Fibroblast of peridontal ligament (primary cell): ENCODE data around the gene CAMK1G.
A peak's percentile ranks its signal among the peaks of the same experiment; 100 is the strongest.

Experiments used
- DNase-seq: peaks from one replicate; pipeline ENCODE4 v3.0.0-alpha.2; 2010; ENCODE audit errors: extremely low read depth

The CAMK1G gene

DNA sequence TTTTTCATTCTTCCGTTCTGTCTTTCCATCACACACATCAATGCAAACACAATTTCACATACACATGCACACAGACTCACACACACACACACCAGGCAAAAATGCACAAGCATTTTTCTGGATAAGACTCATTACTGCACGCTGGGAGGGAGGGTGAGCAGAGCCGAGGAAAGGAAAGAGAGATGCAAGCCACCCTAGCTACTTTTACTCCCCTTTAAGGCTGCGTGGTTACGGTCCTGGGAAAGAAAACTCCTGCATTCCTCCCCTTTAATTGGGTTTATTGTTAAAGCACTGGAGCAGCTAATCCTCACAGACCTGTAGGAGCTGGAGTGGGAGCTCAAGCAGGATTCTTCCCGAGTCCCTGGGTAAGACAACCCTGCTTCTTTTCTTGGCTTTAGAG lies at the start of gene CAMK1G:
TSS of gene CAMK1G (plus strand) at position 307 of the 400 bp plus-strand sequence. CDS start 11,270 bp downstream, outside the sequence.
- DNase-seq = peak; percentile 16

DNA sequence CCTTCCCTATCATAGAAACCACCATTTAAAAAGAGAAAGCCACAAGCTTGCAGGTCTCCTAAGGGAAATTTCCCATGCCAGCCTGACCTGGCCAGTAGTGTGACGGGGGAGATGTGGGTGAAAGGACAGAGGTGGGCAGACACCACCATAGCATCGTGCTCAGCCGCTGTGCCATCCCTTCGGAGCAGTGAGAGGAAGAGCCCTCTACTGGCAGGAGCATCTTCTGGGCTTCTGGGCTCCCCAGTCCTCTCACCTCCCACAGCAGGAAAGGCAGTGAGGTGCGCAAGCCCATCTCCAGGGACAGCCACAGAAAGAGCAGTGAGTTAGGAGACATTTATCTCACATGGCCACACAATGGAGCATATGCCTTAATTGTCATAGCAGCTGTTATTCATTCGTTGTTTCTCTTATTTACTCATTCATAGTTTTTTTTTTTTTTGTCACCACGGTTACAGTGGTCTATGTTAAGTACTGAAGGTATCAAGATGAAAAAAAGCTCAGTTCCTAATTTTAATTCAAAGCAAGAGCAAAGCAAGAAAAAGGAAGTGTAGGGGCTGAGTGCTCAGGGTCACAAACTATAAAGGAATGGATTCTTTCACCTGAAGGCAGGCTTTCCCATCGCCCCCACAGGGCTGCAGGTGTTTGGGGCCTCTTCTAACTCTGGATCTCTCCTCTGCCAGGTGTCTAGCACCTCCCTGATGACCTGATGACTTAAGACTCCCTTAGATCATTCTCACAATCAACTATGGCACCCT lies 48.8 kb upstream of the CAMK1G start:
- no peak for DNase-seq

DNA sequence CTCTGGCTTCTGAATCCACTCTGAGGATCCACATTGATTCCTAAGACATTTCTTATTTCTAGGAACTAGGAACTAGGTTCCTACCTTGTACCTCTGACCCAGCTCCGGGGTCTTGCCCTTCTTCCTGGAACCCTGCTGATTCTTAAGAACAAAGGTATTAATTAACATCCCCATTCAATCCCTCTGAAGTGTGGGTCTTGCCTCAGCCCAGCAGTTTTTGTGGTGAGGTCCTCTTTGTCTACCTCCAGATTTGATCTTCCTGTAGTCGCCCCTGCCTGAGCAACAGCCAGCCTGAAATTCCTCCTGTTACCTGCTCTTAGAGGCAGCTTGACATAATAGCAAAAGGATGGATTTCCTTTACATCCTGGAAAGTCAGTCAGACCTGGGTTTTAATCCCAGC lies 46.7 kb upstream of the CAMK1G start:
- no peak for DNase-seq

DNA sequence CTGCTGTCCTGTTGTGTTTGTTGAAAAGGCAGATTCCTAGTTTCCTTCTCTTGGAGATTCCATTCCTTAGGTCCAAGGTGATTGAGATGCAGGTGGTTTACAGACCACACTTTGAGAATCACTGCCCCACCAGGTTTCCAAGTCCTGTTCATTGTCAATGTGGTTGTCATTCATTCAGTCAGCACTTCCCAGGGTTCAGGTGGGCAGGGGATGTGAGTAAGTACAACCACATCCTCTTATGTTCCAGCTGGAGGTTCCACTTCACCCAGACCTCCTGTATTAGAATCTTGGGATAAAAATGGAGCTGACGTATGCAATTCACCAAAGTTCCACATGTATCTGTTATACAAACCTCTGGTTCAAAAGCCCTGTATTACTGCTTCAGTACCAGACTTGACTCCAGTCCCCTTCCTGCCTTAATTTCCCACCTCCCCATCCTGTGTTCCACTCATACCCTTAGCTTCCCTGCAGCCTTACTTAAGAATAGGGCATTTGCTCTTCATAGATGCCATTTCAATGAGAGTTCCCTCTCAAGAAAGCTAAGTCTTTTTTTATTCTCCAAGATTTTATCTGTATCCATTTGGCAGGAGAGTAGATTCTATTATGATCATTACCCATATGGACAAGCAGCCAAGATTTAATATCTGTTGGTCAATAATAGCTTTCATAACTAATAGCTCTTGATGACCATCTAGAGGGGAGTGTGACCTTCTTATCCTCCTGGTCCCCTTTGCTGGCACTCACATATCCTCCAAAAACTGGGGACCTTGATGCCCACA lies 46.0 kb upstream of the CAMK1G start:
- DNase-seq = no peak

DNA sequence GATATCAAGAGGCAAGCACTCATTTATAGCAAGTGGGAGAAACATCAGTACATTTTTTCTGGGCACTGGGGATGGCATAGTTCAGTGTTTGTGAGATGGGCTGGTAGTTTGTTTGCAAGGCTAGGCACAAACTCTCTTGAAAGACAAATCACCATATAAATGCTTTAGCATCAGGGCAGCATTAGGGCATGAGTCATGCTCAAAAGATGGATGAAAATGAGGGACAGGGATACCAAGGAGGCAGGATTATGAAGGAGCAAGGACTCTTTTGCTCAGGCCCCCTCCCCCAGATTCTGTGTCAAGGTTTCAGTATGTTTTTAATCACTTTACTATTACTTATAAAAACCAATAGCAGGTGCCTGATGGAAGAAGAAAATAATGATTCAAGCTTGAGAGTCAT lies 43.9 kb upstream of the CAMK1G start:
- no peak for DNase-seq

DNA sequence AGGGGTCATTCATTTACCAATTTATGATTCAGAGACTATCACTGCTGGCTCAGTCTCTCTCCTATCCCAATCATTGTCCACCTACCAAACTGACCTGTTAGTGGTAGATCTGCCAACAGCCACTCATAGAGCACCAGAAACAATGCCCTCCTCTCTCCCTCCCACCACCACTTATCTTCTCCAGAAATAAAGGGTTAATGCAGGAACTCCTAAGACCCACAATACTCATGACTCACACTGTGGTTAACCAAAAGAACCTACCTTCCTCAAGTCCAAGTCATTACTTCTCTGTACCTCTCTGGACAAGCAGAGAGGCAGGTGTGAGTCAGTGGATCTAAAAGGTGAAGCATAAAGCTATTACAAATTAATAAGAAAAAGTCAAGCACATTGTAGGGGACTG lies 40.9 kb upstream of the CAMK1G start:
- no peak for DNase-seq

DNA sequence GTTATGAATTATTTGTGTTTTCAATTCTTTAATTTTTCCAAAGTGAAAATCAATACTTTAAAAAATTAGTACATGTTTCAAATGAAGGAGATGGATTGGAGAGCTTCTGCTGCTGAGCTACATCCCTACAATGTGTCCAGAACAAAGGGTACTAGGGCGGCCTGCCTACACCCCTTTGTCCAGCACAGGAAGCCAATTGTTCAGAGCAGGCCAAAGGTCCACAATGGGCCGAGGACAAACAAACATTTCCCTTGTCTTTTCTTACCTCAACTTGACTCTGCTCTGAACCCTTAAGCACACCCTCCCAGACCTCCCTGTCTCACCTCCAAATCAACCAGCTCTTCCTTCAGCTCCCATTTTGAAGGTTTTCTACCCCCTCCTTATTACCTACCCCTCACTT lies 39.4 kb upstream of the CAMK1G start:
- no peak for DNase-seq

DNA sequence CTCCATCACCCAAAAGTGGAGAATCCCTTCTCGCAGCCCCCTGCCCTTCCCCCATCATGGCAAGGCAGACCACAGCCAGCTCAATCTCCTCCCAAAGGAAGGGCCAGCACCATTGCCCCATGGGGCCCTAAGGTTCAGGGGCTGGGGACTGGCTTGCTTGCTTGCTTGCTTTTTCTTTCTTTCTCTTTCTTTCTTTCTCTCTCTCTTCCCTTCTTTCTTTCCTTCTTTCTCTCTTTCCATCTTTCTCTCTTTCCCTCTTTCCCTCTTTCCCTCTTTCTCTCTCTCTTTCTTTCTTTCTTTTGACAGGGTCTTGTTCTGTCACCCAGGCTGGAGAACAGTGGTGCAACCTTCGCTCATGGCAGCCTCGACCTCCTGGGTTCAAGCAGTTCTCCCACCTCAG lies 38.1 kb upstream of the CAMK1G start:
- DNase-seq = no peak

DNA sequence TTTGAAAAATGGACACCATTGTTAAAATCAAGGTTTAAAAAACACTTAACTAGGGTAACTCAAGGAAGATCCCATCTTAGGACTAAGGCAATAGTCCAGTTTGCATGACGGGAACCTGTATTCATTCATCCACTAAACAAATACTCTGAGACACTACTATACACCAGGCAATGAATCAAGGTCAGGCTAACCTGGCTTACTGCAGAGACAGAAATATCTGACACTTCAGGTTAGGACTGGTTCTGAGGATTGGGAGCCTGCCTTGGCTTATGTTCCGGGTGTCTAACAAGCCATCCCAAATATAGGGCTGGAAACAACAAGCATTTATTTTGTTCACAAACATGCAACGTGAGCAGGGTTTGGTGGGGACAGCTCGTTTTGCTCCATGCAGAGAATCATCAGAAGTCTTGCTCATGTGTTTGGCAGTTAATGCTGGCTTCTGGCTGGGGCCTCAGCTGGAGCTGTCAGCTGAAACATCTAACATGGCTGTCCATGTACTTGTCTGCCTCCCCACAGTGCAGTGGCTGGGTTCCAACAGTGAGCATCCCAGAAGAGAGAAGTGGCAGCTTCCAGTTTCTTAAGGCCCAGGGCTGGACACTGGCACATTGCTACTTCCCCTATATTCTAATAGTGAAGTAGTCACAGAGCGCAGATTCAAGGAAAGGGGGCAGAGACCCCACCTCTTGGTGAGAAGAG lies 37.0 kb upstream of the CAMK1G start:
- DNase-seq = no peak

DNA sequence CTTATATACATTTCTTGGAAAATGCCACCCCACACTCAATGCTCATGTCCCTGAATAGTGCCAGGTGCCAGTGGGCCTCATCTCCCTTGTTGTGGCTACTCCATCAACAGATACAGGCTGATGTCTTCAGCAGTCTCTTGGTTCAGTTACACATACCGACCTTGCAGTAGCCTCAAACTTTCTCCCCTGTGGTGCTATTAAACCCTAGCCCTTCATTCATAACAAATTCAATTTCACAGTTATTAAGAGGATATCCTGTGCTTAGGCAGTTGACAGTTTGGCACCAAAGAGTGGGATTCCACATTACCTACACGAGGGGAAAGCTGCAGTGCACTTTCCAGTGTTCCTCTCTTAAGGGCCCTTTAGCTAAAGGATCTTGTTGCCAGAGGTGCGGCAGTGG lies 35.9 kb upstream of the CAMK1G start:
- no peak for DNase-seq

DNA sequence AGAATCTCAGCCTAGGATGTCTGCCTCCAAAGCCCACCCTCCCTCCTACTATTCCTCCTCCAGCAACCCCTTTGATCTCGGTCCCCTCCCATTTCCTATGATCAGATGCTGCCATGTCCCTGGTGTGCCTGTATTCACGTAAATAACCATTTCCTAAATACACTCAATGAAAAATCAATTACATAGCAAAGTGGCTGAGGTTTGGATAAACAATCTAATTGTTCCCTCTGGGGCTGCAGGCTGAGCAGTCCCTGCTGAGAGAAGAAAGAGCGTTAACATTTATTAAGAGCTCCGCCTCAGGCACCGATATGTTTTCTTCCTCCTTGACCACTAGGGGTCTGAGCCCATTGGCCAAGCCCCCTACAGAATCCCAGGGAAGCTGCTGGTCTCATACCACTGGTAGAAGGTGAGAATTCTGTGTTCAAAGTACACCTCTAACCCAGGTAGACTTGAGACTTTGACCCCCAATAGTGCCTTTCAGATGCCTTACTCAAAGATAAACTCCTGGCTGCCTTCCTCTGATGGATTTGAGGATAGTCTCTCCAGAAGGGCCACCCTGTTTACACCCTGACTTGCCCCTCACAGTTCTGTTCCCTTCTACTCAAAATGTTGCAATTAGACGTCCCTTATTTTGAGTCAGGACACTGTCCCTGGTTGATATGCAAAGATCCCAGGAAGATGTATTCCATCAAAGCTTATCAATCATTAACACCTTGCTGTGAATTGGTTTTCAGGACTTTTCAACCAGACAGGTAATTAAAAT lies 33.9 kb upstream of the CAMK1G start:
- DNase-seq = no peak

DNA sequence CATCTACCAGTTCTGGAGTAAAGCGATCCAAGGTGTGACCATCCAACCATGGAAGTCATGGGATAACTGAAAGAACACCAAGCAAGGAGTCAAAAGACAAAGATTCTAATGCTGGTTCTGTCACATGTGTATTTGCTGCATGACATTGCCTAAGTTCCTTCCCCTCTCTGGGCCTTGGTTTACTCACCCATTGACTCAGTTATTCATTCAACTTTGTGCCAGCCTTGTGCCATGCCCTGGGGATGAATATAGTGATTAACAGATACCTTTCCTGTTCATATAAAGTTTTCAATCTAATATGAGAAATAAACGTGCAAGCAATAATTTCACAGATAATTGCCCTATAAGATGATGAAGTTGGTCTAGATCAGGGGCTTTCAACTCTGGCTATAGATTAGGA lies 33.0 kb upstream of the CAMK1G start:
- no peak for DNase-seq

DNA sequence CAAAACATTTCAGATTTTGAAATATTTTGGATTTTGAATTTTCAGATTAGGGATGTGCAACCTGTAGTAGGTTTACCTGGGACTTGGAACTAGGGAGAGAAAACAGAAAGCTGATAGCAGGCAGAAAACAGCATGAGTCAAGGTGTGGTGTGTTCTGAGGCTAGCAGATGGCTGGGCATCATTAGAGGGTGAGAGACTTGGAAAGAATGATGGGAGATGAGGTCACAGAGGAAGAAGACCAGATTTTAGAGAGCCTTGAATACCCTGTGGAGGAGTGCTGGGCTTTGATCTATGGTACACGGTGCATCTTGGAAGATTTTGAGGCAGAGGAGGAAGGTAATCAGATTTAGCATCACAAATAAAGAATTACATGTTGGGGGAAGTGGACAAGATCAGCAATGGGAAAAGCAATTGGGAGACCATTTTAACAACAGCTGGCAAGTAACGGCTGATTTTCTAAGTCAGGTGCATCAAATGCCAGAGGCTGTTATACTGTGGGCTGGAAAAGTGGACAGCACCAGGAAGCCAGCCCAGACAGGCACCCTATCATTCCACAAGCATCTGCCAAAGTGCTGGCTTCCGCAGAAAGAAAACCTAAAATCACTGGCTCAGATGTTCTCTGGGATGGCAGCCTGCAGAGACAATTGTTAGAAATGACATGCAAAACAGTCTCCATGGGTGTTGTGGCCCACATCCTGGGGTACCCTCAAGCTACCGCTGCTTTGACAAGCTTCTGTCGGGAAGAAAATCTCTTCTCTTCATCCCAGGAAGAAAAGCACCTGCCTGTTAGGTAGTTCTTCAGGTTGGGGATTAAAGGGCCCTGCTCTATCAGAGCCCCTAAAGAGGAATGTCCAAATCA lies 30.9 kb upstream of the CAMK1G start:
- DNase-seq = no peak

DNA sequence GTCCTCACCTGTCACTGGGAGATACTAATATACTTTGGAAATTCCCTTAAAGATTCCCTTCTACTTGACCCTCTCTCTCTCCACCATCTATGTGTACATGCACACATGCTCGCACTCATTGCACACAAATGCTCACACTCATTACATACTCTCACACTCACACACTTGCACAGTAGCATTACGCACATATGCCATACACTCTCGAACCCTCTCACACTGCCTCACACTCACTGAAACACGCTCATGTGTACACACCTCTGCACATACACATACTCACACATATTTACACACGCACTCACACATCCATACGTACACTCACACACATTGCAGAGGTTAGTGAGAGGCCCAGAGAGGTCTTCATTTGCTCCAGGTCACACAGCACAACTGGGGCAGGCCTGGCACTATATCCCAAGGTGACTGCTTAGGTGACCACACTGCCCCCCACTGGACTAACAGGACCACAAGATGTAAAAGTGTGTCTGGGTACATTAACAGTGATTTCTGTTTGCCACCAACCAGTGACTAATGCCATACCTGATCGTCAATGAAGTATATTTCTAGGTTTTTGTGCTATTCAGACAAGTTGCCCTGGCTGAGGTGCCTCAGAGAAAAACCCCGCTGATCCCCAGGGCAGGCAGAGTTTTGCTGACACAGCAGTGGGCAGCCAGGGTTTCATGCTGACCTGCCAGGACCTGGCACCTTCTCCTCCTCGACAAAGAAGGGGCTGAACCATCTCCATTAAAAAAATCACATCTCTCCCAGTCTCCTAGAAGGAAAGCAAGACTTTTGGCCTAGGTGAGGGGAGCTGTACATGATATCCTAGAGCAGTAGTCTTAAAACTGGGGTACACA lies 28.5 kb upstream of the CAMK1G start:
- DNase-seq = no peak

DNA sequence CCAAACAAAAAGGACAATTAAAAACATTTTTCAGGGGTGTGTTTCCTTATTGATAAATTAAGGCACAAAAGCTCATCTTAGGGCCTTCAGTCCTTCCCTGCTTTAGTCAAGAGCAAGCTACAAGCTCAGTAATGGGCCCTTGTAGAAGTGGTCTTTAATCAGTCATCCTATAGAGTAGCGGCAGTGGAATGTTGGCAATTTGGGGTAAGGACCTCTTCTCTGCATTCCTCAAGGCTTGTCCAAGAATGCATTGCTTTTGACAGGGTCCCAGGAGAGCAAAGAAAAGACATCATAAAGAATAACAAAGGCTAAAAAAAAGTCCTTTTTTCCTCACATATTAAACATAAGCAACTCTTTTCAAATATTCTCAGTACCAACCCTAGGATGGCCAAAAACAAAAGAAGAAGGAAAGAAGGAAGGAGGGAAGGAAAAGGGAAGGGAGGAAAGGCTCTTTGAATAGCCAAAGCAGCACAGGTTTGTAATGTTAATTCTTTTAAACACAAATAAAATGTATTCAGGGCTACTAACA lies 27.3 kb upstream of the CAMK1G start:
- no peak for DNase-seq

DNA sequence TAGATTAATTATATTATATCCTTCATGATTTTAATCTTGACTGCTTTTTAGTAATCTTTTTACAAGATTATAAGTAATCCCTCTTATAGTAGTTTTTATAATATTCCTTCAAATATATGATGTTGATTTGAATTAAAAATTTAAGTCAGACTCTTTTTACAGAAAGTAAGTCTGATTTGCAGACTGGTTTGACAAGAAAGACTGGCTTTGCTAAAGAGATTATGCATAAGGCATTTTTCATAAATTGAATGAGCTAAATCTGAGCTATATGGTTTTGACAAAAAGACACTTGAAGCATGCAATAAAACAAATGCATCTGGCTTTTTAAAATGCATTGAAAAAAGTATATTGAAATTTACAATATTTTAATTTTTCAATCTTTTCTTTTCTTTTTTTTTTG lies 26.3 kb upstream of the CAMK1G start:
- DNase-seq = no peak

DNA sequence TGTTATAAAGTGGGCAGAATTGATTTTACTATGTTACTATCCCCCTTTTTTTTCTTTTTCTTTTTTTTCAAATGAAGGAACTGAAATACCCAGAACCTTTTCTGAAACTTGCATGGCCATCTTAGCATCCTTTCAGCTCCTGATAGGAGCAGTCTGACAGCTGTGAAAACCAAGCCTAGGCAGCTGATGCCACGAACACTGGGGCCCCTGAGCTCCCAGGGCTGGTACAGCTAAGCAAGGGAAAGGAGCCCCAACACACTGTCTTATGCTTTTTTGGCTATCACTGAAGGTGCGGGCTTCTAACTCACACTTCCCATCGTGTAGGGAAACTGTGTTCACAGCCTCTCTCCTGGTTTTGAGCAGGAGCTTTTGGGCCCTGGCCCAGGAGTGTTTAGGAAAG lies 23.0 kb upstream of the CAMK1G start:
- DNase-seq = no peak

DNA sequence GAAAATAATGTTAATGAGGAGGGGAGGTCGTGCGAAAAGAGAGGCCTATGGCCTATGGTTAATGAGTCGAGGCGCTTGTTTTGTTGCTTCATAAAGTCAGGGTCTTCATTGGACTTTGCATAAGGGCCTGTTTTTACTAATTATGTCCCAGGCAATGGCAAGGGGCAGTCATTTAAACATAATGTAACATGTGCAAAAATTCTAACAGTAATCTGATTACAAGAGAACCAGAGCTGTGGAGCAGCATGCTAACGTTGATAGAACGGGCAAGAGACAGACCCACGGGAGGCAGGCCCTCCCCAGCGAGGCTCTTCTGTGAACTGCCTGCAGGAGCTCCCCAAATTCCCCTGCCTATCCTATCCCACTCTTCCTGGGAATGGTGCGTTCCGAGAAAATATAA lies 22.6 kb upstream of the CAMK1G start:
- DNase-seq = no peak

DNA sequence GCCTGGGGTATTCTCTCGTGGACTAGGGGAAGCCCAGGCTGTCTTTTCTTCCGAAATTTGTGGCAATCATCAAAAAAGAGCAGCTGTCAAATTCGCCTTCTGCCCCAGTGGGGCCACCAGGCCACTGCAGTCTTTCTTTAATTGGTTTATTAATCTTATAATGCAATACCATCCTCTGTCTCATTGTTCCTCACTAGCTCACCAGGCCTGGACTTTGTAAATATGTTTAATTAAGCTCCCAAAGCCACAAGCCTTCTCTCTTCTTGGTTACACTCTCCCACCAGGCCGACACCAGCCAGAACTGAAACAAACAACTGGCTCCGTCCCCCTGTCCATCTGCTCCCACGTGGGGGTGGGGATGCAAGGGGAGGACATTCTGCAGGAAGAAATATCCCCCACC lies 22.0 kb upstream of the CAMK1G start:
- DNase-seq = no peak

DNA sequence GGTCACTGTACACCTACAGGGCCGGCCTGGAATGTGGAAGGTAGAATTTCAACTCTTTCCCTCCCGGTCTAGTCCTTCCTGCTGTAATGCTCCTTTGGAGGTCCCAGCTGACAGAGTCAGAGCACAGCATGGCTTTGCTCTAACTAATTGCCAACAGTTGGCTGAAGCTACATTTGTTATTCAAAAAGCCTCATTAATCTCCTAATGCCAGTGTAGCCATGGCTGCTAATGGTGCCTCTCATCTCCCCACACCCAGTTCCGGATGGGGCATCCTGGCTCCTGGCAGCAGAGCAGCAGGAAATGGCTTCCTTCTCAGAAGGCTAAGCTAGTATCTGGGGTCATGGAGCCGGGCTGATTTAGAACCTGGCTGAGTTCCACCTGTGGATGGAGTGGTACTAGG lies 18.7 kb upstream of the CAMK1G start:
- no peak for DNase-seq
